Measurements from ENCODE around the gene DNAJC7.
A peak's percentile ranks its signal among the peaks of the same experiment; 100 is the strongest.

DNAJC7 gene

DNA sequence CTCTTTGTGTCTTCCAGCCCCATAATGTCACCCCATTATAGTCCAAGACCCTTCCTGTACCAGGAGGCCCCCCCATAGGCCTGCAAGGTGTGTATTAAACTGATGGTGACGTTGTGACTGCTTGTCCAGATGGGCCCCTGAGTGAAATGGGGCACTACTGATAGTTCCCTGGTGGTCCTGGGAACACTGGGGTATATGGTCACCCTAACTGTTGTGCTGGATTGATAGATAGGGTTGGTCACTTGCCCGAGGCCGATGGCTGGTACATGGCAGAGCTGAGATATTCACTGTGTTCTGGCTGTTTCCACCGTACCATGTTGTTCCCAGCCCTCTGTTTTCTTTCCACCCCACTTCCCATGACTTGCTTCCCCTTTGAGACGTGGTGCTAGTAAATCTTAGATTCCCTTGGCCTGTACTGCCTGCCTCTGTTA is 46.3 kb downstream of the DNAJC7 start:
- no peak overlapping the region; the same call in 1 of the 2 replicates for H3K4me3 ChIP-seq (ENCODE audit: low read length)
- peaks cover 60% of the 10 kb centered on the region for H3K79me2 ChIP-seq (ENCODE audit: control insufficient read depth, low read length)
- H3K9me3 ChIP-seq (ENCODE audit: control insufficient read depth, insufficient read depth, low read length) = no peaks in the 10 kb centered on the region
- H3K4me1 ChIP-seq (ENCODE audit: control insufficient read depth, low read length) = peaks cover 28% of the 10 kb centered on the region
- no peaks in the 10 kb centered on the region for H3K27me3 ChIP-seq (ENCODE audit: control insufficient read depth, low read length)
- H4K20me1 ChIP-seq (ENCODE audit: control insufficient read depth, insufficient read depth, low read depth, low read length) = 0 out of 2 replicates have a peak, but pooled peaks cover 8% of the 10 kb centered on the region
- peaks cover 75% of the 10 kb centered on the region for H3K36me3 ChIP-seq (ENCODE audit: control insufficient read depth, low read length)
- TF ChIP-seq CTCF (IDR thresholded peaks at IDR 0.05; ENCODE audit: low read depth, low read length, poor library complexity, severe bottlenecking) (no peak), EZH2phosphoT487 (IDR thresholded peaks at IDR 0.05; ENCODE audit: borderline replicate concordance, low read length) (no peak)
- no peak overlapping the region for H3K27ac ChIP-seq (ENCODE audit: low read depth, low read length)
- H3K4me2 ChIP-seq (ENCODE audit: low read length) = peak overlapping the region; percentile 29
- no peaks in the 10 kb centered on the region for H3K9me2 ChIP-seq (replicated peaks; ENCODE audit: control insufficient read depth, low read length)
- H3F3A ChIP-seq (ENCODE audit: control insufficient read depth, insufficient read depth) = peaks cover 5% of the 10 kb centered on the region; the same call in 1 of the 2 replicates

- Histone ChIP-seq H3K4me1 (ENCODE audit: control insufficient read depth, low read length) (peaks cover 36% of the 10 kb centered on the region), H3K27me3 (ENCODE audit: control insufficient read depth, low read length) (no peaks in the 10 kb centered on the region), H3F3A (ENCODE audit: control insufficient read depth, insufficient read depth) (peaks cover 18% of the 10 kb centered on the region), H4K20me1 (ENCODE audit: control insufficient read depth, insufficient read depth, low read depth, low read length) (0 out of 2 replicates have a peak, but pooled peaks cover 8% of the 10 kb centered on the region), H3K9me2 (replicated peaks; ENCODE audit: control insufficient read depth, low read length) (no peaks in the 10 kb centered on the region), H3K79me2 (ENCODE audit: control insufficient read depth, low read length) (peaks cover 60% of the 10 kb centered on the region), H3K27ac (ENCODE audit: low read depth, low read length) (no peak overlapping the region), H3K4me3 (ENCODE audit: low read length) (no peak overlapping the region), H3K4me2 (ENCODE audit: low read length) (peak overlapping the region; percentile 73), H3K36me3 (ENCODE audit: control insufficient read depth, low read length) (peaks cover 53% of the 10 kb centered on the region), H3K9me3 (ENCODE audit: control insufficient read depth, insufficient read depth, low read length) (no peaks in the 10 kb centered on the region)
- TF ChIP-seq CTCF (IDR thresholded peaks at IDR 0.05; ENCODE audit: low read depth, low read length, poor library complexity, severe bottlenecking) = no peak
Measured at GRCh38 chr17:41968676-41969075, 48.6 kb downstream of the DNAJC7 start.

- H3F3A ChIP-seq (ENCODE audit: control insufficient read depth, insufficient read depth) = peaks cover 18% of the 10 kb centered on the region
- H3K4me2 ChIP-seq (ENCODE audit: low read length) = peak overlapping the region; percentile 73
- H3K27me3 ChIP-seq (ENCODE audit: control insufficient read depth, low read length) = no peaks in the 10 kb centered on the region
- peak overlapping the region; percentile 89 for H3K4me3 ChIP-seq (ENCODE audit: low read length)
- no peaks in the 10 kb centered on the region for H3K9me3 ChIP-seq (ENCODE audit: control insufficient read depth, insufficient read depth, low read length)
- 0 out of 2 replicates have a peak, but pooled peaks cover 8% of the 10 kb centered on the region for H4K20me1 ChIP-seq (ENCODE audit: control insufficient read depth, insufficient read depth, low read depth, low read length)
- no peak for TF ChIP-seq EZH2phosphoT487 (IDR thresholded peaks at IDR 0.05; ENCODE audit: borderline replicate concordance, low read length)
- no peak for TF ChIP-seq CTCF (IDR thresholded peaks at IDR 0.05; ENCODE audit: low read depth, low read length, poor library complexity, severe bottlenecking)
- peaks cover 36% of the 10 kb centered on the region for H3K4me1 ChIP-seq (ENCODE audit: control insufficient read depth, low read length)
- peak overlapping the region; percentile 59; the same call in 1 of the 2 replicates for H3K27ac ChIP-seq (ENCODE audit: low read depth, low read length)
- H3K9me2 ChIP-seq (replicated peaks; ENCODE audit: control insufficient read depth, low read length) = no peaks in the 10 kb centered on the region
- H3K79me2 ChIP-seq (ENCODE audit: control insufficient read depth, low read length) = peaks cover 60% of the 10 kb centered on the region
- H3K36me3 ChIP-seq (ENCODE audit: control insufficient read depth, low read length) = peaks cover 47% of the 10 kb centered on the region
Measured at GRCh38 chr17:41967921-41968578, 49.2 kb downstream of the DNAJC7 start.
